GM18499 (cell line): Measurements from ENCODE around the gene CYTH1.
"Not testable (repeated sequence)": the region's sequence is repeated elsewhere in the genome, so short reads cannot be mapped to it uniquely, and the experiment has no call there.

Source experiments
- ATAC-seq: cut with Tn5 transposase; IDR thresholded peaks from one replicate; pipeline ENCODE4 v1.9.1; 2021; ENCODE audit warnings: moderate number of reproducible peaks; ENCODE audit not compliant: insufficient read depth, unreplicated experiment

Gene CYTH1

DNA sequence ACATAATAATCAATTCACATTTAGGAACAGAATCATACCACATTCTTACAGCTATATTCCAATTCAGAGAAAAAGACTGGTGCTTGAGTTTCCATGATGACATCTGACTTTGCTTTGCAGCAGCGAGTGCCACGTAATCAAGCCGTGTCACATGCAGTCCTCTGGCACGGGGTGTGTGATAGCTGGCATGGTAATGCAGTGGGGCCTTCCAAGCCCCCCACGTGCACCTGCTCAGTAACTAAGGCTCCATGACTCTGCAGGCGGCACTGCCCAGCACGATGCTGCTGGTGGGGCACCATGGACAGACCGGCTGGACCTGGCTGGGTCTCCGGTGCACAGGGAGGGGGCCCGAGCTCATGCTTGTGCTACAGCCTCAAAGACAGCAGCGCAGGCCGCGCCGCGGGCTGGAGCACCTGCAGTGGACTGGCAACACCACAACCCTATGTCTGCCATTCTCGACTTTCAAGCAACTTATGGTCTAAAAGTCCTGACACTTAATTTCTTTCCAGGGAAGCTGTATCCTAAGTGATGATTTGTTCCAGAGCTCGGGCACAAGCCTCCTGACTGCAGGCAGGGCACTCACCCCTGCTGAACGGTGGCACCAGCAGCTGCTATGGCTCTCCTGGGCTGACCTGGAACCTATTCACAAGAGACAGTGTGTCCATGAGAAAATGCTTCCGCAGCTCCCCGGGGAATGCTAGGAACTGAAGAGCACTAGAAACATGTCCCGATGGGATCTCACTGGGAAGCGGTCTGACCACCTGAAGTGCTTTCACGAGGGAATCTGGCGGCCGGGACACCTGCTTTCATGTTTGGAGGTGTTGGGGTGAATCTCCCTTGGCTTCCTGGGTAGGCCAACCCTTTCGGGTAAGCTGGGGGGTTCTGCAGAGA is 105.4 kb downstream of the CYTH1 start:
- no peak for ATAC-seq

DNA sequence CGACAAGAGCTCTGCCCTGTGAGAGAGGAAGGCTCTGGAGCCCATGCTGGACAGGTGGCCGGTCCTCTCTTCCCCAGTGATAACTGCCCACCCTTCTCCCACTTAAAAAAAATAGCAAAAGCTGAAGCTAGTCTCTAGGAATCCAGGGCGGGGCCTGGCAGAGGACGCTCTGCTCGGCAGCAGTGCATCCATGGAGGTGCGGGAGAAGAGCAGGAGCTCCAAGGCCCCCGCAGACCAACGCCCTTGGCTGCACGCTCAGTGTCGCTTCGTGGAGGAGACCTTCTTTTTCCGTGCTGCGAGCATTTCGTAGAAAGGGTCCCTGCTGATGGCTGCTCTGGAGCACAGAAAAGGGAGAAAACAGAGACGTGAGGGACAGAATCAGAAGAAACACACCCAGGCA is 106.2 kb downstream of the CYTH1 start:
- no peak for ATAC-seq

DNA sequence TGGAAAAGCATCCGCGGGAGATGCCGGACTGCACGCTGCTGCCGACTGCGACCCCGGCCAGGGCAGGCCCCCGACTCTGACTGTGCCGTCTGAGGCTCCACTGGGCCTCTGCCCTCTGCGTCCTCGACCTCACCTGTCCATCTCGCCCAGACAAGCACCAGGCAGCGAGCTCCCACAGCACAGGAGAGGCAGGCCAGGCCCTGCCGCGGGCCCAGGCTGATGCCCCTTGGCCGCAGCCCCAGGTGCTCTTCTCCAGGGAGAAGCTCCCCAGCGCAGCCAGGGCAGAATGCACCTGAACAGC is 106.8 kb downstream of the CYTH1 start:
- no peak for ATAC-seq

DNA sequence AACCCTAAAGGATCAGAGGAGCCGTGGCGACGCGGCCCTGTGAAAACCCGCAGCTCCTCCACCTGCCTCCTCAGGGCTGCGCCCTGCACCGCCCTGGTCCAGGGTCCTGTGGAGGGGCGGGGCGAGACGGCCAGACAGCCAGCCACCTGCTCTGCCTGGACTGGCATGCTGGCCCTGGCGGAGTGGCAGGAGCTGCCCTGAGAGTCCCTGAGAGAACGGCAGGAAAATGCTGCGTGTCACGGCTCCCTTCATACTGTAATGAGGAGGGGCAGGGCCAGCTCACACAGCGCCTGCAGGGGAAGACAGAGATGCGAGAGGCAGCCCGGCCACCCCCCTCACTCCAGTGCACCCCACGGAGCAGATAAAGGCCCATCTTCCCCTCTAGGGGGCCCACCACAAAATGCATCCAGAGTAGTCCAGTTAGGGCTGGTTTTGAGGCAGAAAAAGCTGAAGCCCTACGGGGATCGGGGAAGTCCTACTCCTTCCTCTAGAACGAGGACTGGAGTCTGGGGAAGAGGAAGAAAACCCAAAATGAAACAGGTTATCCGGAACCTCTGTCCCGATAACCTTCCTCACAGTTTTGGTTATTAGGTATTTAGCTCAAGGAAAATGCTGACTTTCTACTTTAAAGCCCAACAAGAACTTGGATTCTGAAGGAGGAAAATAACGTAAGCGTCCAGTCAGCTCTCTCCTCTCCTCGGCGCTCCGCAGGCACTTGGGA is 107.3 kb downstream of the CYTH1 start:
- ATAC-seq, result no peak

DNA sequence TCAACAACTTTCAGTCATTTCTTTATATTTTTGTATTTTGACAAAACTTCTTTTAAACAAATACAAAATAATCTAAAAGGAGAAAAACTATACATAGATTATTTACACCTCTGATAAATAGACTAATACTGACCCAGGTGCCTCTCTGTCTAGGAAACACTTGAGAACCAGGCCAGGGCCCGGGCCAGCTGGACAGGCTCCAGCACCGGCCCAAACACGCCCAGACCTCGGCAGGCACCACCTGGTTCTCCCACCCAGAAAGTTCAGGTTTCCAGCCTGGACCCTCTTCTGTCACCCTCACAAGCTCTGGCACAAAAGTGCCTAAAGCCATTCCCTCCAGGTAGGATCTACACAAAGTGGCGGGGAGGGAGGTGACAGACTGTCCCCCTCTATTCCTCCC is 107.9 kb downstream of the CYTH1 start:
- no peak for ATAC-seq

DNA sequence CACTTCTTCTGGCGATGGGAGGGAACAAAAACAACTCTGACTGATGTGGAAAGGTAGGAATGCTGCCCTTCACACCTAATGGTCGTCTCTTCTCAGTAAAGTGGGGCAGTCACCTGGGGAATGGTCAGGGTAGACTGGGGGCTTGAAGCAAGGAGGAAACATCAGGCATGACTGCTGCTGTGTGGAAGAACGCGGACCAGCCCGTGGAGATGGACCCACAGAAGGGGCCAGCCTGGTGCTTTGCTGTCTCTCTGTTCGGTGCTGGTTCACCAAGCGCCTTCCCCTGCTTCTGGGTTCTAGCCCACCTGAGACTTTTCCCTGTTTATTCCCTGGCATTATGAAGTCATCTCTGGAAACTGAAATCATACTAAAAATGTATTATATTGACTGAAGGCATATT is 108.7 kb downstream of the CYTH1 start:
- ATAC-seq, result no peak

DNA sequence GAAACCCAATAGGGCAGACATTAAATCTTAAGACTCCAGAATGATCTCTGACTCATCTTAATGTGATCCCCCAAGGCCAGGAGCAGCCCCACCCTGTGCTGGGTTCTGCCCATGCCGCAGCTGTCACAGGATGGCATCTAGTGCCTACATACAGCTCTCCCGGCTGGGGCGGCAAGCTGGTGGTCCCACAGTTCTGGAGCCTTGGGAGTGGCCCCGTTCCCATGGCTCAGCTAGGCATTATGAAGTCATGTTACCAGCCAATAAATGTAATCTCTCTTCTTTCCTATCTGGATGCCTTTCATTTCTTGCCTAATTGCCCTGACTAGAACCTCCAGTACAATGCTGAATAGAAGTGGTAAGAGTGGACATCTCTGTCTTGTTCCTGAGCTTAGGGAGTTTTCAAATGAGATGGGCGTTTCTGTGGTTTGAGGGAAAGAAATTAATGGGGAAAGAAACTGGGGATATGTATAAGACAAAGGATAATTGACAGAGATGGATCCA is 109.2 kb downstream of the CYTH1 start:
- no peak for ATAC-seq

DNA sequence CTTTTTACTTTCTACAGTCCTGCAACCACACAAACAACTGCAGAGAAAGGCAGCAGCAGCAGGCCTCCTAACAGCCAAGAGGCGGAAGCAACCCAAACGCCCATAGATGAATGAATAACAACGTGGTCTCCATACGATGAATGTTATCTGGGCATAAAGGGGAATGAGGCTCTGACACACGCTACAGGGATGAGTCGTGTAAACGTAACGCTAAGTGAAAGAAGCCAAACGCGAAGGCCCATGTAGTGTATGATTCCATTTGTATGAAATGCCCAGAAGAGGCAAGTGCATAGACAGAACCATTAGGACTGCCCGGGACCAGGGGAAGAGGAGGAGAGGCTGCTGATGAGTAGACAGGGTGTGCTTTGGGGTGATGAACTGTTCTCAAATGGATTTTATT is 110.1 kb downstream of the CYTH1 start:
- no peak for ATAC-seq

DNA sequence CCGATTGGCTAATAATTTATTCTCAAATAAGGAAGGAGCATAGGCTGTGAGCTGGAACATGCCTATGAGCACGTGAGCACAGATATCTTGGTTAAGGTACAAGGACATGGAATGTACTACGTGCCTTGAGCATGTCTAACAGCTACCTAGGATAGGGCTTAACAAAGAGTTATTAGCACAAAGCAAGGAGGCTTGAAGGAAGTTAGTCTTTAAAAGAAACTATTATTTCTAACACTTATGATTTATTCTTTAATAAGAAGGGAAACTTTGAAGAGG is 110.4 kb downstream of the CYTH1 start:
- not testable (repeated sequence) for ATAC-seq

DNA sequence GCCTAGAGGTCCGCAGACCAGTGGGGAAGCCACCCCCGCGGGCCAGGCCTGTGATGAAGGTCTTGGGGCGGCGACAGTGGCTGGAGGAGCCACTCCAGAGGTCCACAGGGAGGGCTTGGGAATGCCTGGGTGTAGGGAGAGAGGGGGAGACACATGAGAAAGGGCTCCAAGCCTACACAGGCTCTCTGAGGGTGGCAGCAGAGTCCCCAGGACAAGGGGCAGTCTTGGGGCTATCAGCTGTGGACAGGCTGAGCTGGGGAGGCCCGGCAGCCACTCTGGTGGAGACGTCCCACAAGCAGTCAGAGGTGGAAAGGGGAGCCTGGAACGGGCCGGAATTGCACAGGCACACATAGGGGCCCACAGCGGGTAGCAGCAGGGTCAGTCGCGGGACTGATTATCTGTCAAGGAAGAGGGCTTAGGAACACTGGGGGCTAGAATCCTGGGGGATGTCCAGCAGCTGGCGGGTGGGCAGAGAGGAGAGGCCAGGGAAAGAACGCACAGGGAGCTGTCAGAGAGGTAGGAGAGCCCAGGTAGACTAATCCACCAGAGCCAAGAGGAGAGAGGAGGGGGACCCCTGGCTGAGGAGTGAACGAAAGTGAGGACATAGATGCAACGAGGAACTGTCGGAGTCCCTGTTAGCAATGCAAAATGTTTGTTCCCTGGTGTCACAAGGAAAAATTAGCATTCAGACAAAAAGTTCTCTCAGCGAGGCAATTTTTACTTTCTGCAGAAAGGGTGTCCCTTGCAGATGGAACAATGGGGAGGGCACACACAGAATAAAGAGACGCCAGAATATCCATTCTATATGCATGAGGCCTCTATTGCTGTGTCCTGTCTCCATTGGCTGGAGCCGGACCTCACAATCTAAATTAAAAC is 111.0 kb downstream of the CYTH1 start:
- no peak for ATAC-seq

DNA sequence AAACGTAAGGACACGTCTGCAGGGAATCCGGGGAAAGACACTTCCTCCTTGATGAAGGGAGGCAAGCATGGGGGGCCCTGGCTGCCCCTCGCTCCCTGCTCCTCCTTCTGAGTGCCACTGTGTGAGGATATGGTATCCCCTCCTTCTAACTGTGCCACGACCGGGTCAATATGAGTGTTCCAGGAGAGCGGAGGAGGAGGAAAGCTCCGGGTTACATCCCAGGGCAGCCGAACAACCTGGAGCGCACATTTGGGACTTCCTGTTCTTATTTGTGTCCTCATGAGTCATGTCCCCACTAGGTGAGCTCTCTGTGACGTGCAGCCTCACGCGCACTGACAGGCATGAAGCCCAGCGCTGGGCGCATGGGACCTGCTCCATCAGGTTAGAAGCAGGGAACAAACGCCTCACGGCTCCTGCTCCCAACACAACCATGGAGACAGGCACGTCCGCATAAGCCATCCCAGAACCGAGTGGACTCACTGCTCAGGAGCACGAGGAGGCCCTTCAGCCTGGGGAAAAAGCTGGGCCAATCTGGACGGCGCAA is 112.0 kb downstream of the CYTH1 start:
- no peak for ATAC-seq

DNA sequence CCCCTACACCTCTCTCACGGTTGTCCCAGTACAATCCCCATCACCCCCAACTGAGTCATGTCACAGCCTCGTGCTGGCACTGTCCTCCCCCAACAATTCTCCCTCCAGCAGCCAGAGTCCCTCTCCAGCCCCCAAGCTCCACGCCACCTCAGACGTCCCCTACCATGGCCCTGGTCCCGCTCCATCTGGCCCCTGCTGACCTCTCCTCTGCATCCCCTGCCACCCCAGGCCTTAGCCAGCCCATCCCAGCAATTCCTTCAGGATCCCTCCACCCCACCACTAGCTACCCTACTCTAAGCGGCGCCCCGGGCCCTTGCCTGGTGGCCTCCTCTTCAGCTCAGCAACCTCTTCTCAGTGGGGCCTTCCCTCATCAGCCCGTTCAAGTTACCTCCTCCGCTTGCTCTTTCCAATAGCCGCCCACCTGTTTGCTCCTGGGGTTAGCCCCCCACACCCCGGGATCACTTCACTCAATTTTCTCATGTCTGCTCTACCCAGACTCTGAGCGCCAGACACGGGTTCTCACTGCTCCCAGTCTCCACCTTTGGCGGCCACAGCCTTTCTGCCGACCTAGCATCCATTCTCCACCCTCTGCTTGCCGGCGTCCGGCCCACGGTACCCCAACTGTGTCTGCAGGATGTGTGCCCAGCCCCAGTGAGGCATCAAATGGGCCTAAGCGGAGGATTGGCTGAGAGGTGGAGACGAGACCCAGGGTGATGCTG is 112.7 kb downstream of the CYTH1 start:
- ATAC-seq, result no peak

DNA sequence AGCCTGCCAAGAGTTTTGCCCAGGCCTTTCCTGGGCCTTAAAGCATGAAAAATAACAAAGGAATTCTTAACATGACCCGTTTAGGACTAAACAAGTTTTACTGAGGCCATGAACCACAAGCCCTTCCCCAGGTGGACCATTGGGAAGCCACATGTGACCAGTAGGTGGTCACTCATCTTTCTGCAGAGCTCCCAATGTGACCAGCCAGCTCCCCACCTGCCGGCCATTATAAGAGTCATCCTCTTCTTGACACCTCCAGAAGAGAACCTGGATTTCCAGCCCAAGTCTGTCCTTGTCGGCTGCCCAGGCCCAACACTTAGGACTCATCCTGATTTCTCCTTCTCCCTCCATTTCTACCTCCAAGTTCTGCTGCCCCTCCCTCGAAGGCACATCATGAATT is 113.2 kb downstream of the CYTH1 start:
- ATAC-seq, result no peak

DNA sequence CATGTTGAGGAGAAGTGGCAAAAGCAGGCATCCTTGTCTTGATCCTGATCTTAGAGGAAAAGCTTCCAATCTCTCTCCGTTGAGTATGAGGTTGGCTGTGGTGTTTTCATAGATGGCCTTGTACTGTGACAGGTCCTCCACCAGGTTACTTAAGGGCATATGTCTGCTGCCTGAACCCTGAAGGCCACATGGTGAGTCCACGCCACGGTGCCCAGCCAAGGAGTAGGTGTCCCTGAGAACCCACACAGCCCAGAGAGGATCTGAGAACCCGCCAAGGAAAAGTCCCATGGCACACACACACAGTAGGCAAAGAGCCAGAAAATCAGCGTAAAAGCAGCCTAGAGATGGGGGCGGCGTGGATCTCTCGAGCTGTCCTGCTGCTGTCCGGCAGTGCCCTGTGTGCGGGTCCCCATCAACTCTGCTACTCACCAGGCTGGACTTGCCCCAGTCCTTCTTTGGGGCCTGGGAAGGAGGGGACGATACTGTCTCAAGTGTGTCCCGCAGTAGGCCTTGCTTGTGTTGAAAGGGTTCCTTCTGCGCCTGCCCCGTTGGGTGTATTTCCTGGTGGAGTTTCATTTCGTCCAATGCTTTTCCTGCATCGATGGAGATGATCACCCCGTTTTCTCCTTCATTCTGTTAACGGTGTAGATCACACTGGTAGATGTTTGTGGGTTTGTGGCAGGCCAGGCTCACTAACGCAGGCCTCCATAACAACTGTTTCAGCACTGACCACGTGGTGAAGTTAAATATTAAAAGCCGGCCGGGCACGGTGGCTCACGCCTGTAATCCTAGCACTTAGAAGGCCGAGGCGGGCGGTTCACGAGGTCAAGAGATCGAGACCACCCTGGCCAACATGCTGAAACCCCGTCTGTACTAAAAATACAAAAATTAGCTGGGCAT is 114.1 kb downstream of the CYTH1 start:
- ATAC-seq, result no peak

DNA sequence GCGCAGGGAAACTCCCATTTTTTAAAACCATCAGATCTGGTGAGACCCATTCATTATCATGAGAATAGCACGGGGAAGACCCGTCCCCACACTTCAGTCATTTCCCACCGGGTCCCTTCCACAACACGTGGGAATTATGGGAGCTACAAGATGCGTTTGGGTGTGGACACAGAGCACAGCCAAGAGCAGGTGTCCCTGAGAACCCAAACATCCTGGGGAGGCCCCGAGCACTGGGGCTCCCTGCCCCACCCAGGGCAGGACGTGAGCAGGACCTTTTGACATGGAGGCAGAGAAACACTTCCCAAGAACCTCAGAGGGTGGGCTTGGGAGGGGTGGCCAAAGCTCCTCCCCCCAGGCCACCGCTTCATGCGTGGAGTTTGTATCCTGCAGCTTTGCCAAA is 115.0 kb downstream of the CYTH1 start:
- no peak for ATAC-seq

DNA sequence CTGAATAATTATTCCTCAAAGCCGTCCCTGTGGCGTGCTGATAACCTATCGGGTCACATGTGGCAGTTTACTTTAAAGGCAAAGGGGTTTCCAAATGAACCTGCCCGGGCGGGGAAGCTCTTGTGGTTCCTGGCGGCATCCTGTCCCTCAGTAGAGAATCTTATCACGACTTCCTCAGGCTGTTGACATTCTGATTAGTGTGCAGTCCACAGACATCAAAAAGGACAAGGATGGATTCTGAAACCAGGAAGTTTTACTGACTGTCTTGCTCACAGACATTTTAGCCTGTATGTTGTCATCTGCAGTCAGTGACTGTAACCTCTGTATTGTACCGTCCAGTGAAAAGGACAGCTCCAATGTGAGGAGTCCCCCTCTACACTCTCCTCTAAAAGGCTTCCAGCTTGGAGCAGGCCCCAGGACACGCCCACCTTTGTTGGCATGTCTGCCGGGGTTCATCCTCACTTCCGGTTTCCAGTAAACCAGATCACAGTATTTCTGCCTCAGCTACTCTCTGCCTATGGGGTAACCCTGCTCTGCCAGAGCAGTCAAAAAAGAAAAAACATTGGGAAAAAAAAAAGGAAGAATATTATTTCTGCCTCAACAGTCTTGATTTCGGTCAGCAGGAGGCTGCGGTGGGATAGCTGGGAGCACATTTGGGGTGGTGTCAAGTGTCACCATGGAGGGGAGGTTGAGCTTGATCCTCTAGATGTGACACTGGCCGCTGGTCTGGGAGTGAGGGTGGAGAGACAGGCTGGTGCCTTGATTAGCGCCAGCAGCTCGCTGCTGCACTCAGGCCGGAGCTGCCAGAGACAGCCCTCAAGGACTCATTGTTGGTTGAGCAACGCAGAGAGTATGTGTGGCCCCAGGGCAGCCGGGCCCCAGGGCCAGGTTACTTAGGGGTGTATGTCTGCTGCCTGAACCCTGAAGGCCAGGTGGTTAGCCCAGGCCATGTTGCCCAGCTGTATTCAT is 115.8 kb downstream of the CYTH1 start:
- ATAC-seq, result no peak

DNA sequence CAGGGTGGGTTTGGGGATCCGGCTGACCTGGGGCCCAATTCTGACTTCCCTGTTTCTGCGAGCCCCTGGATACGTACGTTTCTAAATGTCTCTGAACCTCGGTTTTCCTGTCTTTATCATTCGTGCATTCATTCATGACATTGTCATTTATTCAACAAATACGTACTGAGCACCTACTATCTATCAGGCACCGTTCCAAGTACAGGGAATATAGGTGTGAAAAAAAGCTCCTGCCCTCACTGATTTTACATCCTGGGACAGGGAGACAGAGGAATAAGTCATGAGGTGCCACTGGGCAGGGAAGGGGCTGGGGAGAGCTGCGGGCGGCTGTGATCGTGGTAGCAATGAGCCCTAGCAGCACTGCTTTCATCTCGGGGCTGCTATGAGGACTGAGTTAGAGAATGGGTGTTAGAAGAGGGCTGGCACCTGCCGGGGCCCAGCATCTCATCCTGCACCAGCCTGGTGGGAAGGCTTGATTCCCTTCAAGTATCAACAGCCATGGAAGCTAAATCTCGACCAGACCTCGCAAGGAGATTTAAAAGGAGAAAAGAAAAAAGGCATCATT is 116.6 kb downstream of the CYTH1 start:
- no peak for ATAC-seq
